HS-5 (cell line): ENCODE results near the gene AHRR.
A peak's percentile ranks its signal among the peaks of the same experiment; 100 is the strongest.
"Not testable (repeated sequence)": the region's sequence is repeated elsewhere in the genome, so short reads cannot be mapped to it uniquely, and the experiment has no call there.

Experiments
- DNase-seq: peaks from one replicate; pipeline ENCODE4 v3.0.0-alpha.2; 2012; ENCODE audit warnings: low read depth

The AHRR gene

GRCh38 chr5:459562-460272 lies 138.2 kb downstream of the AHRR start:
- DNase-seq = no peak

DNA sequence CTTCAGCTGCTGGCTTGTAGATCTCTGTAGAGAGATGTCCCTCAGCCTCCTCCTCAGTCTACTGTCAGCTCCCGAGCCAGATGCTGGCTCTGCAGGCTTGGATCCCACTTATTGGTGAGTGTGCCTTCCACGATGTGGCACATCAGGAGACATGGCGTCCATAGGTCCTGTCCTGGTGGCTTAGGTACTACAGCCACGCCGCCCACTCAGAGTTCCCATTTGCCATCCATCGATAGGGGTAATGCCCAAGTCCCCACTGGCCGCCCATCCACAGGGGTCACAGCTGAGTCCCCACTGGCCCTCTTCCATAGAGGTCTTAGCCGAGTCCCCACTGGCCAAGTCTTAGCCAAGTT lies 138.7 kb downstream of the AHRR start:
- no peak for DNase-seq

DNA sequence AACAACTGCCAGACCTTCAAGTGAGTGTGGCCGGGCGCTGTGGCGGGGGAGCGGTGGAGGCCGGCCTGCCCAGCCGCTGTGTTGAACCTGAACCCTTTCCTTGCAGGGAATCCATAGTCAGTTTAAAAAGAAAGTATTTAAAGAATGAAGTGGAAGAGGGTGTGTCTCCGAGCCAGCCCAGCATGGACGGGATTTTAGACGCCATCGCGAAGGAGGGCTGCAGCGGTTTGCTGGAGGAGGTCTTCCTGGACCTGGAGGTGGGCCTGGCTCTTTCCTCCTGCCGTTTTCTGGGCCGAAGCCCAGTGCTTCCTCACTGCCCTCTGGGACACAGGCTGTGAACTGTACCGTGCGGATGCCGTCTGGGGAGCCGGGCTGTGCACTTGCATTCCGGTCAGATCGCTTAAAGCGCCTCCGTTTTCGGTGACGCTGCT lies 140.6 kb downstream of the AHRR start:
- DNase-seq = no peak

DNA sequence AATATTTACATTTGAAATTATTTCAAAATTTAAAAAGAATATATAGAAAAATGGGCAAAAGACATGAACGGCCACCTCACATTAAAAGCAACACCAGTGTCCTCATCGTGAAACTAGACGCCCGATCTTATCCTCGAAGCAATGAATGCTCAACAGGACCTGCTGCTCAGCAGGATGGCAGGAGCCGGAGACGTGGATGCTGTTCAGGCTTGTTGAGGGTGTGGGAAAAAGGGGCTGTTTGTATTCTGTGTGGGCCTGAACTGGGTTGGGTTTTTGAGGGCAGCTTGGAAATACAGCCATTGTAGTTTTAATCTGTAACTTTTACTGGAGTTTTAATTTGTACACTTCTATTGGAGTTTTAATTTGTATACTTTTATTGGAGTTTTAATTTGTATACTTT lies 141.8 kb downstream of the AHRR start:
- DNase-seq = no peak

DNA sequence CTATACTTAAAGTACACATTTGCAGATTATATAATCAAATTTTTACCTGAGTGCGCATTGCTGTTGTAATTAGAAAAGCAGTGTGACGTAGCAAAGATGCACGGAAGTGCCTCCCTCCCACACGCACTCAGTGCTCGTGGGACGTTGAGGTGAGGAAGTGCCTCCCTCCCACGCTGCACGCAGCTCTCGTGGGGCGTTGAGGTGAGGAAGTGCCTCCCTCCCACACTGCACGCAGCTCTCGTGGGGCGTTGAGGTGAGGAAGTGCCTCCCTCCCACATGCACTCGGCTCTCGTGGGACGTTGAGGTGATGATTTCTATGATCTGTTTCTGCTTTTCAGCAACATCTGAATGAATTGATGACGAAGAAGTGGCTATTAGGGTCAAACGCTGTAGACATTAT lies 142.4 kb downstream of the AHRR start:
- DNase-seq = no peak

- DNase-seq = no peak
These were observed 142.9 kb downstream of the AHRR start for GRCh38 chr5:464446-464842.

GRCh38 chr5:464843-465590 lies 143.5 kb downstream of the AHRR start:
- no peak for DNase-seq

DNA sequence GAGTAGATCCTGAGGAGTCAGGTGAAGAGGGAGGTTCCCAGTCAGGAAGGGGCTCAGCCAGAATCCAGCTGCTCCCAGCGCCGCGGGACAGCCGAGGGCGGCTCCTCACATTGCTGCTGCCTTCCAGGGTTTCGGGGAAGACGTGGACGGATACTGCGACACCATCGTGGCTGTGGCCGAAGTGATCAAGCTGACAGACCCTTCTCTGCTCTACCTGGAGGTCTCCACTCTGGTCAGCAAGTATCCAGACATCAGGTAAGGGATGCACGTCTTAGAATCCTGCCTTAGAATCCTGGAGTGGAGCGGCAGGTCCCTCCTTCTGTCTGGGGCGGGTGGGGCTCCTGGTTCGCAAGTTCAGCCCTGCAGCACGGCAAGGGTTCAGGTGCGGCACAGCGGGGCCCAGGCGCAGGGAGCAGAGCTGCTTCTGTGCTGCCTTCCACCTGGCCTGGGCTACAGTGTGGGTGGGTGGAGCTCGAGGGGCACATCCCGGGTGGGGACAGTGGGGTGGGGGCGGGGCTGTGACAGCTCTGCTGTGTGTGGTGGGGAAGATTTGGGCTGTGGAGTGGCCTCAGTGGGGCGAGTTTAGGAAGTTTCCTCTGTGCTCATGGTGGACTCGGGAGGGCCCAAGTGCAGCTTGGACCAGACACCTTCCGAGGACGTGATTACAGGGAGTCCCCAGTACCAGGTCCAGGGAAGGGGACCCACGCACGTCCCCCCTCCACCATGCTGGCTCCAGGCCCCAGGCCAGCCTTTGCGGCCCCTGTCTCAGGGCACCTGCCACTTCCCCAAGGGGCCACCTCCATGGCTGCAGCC lies 144.3 kb downstream of the AHRR start:
- DNase-seq = no peak

DNA sequence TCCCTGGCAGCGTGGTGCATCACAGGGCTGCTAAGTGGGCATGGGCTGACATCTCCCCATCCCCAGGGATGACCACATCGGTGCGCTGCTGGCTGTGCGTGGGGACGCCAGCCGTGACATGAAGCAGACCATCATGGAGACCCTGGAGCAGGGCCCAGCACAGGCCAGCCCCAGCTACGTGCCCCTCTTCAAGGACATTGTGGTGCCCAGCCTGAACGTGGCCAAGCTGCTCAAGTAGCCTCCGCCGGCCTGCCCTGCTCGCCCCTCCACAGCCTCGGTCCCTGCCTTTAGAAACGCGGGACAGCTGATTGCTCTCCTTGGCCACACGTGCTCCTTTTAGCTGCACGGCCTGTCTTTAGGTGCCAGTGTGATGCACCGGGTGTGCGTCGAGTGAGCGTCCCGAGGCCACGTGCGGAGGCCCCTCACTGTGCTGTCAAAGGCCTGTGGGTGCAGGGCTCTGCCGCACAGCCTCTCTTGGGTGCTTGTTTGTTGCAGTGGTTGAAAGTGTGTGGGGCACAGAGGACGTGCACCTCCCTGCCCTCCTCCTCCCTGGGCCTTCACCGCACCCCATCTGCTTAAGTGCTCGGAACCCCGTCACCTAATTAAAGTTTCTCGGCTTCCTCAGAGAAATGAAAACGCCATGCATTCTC lies 145.3 kb downstream of the AHRR start:
- DNase-seq = no peak

DNA sequence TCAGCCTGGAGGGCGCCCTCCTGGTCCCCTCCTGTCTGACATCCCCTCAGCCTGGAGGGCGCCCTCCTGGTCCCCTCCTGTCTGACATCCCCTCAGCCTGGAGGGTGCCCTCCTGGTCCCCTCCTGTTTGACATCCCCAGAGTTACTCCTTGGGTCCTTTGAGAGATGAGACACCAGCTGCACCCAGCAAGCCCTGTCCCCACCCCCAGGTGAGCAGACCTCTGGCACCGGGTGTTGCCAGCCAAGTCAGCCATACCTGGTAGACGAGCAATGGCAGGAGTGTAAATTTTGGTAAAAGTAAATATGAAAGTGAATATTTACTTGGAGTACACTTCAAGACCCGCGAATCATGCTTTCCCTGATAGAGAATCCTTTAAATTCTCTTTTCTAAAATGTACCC lies 146.9 kb downstream of the AHRR start:
- no peak for DNase-seq

GRCh38 chr5:469752-470483 lies 148.4 kb downstream of the AHRR start:
- no peak for DNase-seq

DNA sequence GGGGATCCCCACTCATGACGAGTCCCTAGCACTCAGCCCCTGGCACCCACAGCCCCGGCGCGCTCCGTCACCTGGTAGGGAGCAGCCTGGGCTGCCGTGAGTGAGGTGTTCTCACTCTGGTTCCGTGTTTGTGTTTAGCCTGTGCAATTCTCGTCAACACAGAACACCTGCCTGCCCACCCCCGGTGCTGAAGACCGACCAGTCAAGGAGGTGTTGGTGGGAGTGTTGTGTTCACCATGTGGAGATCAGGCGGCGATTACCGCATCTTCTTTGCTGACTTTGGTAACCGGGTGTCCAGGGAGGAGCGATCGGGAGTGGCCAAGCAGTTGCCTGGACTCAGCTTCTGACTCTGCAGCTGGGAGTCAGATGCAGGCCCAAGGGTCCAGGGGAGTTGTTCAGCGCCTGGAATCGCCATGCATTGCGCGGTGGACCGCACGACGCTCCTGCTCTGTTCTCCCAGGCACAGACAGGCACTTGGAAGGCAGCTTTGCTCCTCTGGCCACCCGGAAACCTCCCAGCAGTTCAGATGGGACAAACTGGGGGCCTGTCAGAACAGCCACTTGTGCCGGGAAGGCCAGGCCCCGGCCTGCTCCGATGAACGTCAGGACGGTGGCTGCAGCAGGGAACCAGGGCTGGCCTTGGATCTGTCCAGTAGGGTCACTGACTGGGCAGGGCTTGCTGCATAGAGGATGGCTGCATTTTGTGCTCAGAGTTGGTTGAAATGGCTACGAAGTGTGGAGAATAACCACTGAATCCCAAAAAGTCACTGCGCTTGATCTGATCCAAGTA lies 149.6 kb downstream of the AHRR start:
- DNase-seq = no peak

DNA sequence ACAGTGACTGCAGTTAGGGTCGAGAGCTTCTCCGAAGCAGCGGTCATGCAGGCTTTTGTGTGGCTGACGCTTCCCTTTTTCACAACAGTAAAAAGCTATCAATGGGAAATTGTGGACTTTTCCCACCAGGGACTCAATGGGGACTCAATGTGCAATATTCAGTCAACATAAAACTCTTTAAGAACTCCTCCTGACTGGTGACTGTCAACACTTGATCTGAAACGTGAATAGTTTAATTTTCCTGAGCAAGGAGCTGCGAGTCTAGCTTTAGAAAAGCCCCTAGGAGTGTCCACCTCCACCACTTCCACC lies 150.2 kb downstream of the AHRR start:
- no peak for DNase-seq

DNA sequence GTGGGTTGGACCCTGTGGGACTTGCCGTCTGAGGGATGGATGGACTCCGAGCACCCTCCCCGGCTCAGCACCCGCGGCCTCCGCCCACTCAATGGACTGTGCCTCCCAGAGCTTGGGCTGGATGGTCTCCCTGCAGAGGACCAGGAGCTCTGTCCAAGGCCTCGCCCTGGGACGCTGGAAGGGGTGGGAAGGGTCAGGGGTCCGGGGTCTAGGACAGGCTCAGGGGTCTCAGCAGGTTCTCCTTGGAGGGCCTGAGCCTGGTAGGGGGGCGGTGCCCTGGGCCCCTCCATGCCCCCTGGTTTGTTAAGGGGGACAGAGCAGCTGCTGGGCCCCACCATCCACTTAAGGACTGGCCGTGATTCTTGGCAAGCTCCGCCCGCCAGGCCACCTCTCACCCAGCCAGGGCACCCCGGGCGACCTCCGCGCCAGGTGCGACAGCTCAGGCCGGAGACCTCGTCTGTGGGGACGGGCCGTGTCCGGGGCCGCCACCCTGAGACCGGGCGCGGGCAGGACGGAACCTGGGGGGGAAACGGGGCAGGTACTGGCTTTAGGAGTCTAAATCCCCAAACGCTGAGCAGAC lies 150.7 kb downstream of the AHRR start:
- DNase-seq = no peak

DNA sequence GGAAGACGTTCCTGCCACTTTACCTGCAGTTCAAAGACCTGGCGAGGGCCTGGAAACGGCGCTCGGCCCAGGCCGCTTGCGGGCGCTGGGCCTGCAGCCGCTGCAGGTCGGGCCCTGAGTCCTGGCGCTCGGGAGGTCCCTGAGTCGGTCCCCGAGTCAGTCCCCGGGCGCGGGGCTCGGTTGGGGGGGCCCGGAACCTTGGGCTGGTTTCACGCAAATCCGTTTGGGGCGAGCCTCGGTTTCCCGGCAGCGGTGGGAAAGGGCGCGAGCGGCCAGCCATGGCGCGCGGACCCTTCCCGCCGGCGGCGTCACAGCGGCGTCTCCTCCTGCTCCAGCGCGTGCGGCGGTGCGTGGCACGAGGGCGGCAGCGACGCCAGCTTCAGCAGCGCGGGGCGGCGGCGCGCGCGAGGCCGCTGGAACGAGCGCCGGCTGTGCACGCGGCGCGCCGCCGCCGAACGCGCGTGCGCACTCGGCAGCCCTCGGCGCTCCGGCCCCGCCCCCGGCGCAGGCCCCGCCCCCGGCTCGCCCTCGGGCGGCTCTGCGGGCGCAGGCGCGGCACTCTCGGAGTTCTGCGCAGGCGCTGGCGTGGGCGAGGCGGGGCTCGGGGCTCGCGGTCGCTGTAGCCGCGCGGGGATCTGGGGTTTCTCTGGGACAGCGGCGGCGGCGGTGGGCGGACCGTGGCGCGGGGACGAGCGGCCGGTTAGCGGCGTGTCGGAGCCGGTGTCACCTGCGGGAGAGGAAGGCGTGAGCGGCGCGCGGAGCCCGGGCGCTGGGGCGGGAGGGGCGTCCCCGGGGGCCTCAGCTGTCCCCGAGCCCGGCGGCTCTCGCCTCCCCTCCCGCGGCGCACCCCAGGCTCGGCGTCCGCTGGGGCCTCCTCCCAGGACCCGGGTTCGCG lies 151.4 kb downstream of the AHRR start:
- no peak for DNase-seq

- DNase-seq = peak; percentile 39
These were observed 152.2 kb downstream of the AHRR start for GRCh38 chr5:473551-474192.

- DNase-seq = not testable (repeated sequence)
These were observed 152.8 kb downstream of the AHRR start for GRCh38 chr5:474232-474839.

- no peak for DNase-seq
These were observed 153.5 kb downstream of the AHRR start for GRCh38 chr5:474840-475661.
